ENCODE data around the gene MAP2K5. TPM values are rescaled to one million over a fixed set of nuclear protein-coding genes. Genes with fewer than 3 reads are reported as not detected.
"Not testable (repeated sequence)": the region's sequence is repeated elsewhere in the genome, so short reads cannot be mapped to it uniquely, and the experiment has no call there.

The MAP2K5 gene
- total and polyA plus RNA-seq, 8 donors, result 13.5 to 25.0 (median 20.8) TPM

- intact Hi-C loops (cut with DNase I), result no loop called here
- ATAC-seq (no peak), DNase-seq (no peak)
- peaks cover 0 to 13% of the 10 kb centered on the region in 2 donors for H3K36me3 ChIP-seq
- no peaks in the 10 kb centered on the region for H3K4me1 ChIP-seq
- no peaks in the 10 kb centered on the region for H3K27me3 ChIP-seq
- no peak overlapping the region for H3K4me3 ChIP-seq
- no peaks in the 10 kb centered on the region for H3K9me3 ChIP-seq
- no peak overlapping the region for H3K27ac ChIP-seq
- no peak for TF ChIP-seq CTCF (IDR thresholded peaks at IDR 0.05)
Observed at GRCh38 chr15:67646847-67647246, 104.3 kb downstream of the MAP2K5 start.

GRCh38 chr15:67652586-67652985 lies 110.1 kb downstream of the MAP2K5 start:
- Histone ChIP-seq H3K27ac (no peak overlapping the region), H3K4me3 (no peak overlapping the region), H3K4me1 (no peaks in the 10 kb centered on the region), H3K27me3 (no peaks in the 10 kb centered on the region), H3K9me3 (peaks cover 0 to 27% of the 10 kb centered on the region in 2 donors), H3K36me3 (peaks cover 0 to 32% of the 10 kb centered on the region in 2 donors)
- ATAC-seq (no peak), DNase-seq (no peak)
- TF ChIP-seq CTCF (IDR thresholded peaks at IDR 0.05), result no peak
- intact Hi-C loops (cut with DNase I), result no loop called here

- Histone ChIP-seq H3K27ac (no peak overlapping the region), H3K4me3 (no peak overlapping the region), H3K36me3 (peaks cover 0 to 12% of the 10 kb centered on the region in 2 donors), H3K27me3 (no peaks in the 10 kb centered on the region), H3K4me1 (no peaks in the 10 kb centered on the region), H3K9me3 (peaks cover 0 to 7% of the 10 kb centered on the region in 2 donors)
- ATAC-seq (no peak), DNase-seq (no peak)
- intact Hi-C loops (cut with DNase I), result no loop called here
- no peak for TF ChIP-seq CTCF (IDR thresholded peaks at IDR 0.05)
Observed at GRCh38 chr15:67660446-67660845, 117.9 kb downstream of the MAP2K5 start.

- Histone ChIP-seq H3K4me3 (no peak overlapping the region), H3K27me3 (no peaks in the 10 kb centered on the region), H3K27ac (no peak overlapping the region), H3K36me3 (peaks cover 0 to 9% of the 10 kb centered on the region in 2 donors), H3K4me1 (no peaks in the 10 kb centered on the region), H3K9me3 (peaks cover 0 to 1% of the 10 kb centered on the region in 2 donors)
- no peak for TF ChIP-seq CTCF (IDR thresholded peaks at IDR 0.05)
- intact Hi-C loops (cut with DNase I), result no loop called here
- DNase-seq (no peak), ATAC-seq (no peak)
Observed at GRCh38 chr15:67660874-67661606, 118.5 kb downstream of the MAP2K5 start.

- Histone ChIP-seq H3K4me1 (no peaks in the 10 kb centered on the region), H3K9me3 (no peaks in the 10 kb centered on the region), H3K4me3 (no peak overlapping the region), H3K36me3 (no peaks in the 10 kb centered on the region), H3K27me3 (no peaks in the 10 kb centered on the region), H3K27ac (no peak overlapping the region)
- TF ChIP-seq CTCF (IDR thresholded peaks at IDR 0.05), result no peak
- no peak for ATAC-seq
- intact Hi-C loops (cut with DNase I), result no loop called here
- DNase-seq, result no peak
Observed at GRCh38 chr15:67670647-67671305, 128.3 kb downstream of the MAP2K5 start.

- H3K27ac ChIP-seq; H3K4me3 ChIP-seq; DNase-seq; H3K27me3 ChIP-seq; intact Hi-C loops (cut with DNase I); ATAC-seq; H3K4me1 ChIP-seq; H3K36me3 ChIP-seq; H3K9me3 ChIP-seq: not testable (repeated sequence)
Observed at GRCh38 chr15:67672834-67673233, 130.3 kb downstream of the MAP2K5 start.

Measured in left lung (tissue), 10 donors.